ENCODE measurements around the gene PROX1.

Gene PROX1

DNA sequence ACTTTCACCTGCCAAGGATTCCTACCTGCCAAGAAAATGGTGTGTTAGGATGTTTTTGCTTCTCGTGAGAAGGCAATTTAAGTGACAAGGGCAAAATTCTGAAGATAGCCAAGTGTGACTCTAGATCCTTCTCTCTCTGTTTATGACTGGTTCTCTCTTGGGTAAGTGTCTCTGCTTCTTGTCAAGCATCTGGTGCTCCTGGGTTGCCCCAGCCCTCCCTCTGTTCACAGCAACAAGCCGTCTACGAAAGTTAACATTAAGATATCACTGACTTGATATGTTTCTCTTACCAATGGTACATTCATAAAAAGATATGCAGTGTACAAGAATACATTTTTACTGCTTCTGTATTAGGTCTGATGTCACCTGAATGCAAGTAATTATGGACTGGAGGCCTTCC is 55.4 kb downstream of the PROX1 start:
- H3K36me3 ChIP-seq (ENCODE audit: insufficient read depth, low read length) = no peaks in the 10 kb centered on the region
- TF ChIP-seq, protein P1, sequence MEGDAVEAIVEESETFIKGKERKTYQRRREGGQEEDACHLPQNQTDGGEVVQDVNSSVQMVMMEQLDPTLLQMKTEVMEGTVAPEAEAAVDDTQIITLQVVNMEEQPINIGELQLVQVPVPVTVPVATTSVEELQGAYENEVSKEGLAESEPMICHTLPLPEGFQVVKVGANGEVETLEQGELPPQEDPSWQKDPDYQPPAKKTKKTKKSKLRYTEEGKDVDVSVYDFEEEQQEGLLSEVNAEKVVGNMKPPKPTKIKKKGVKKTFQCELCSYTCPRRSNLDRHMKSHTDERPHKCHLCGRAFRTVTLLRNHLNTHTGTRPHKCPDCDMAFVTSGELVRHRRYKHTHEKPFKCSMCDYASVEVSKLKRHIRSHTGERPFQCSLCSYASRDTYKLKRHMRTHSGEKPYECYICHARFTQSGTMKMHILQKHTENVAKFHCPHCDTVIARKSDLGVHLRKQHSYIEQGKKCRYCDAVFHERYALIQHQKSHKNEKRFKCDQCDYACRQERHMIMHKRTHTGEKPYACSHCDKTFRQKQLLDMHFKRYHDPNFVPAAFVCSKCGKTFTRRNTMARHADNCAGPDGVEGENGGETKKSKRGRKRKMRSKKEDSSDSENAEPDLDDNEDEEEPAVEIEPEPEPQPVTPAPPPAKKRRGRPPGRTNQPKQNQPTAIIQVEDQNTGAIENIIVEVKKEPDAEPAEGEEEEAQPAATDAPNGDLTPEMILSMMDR (IDR thresholded peaks at IDR 0.05; ENCODE audit: borderline replicate concordance, extremely low read depth, low read length, poor library complexity, severe bottlenecking) = no peak
- no peak for TF ChIP-seq EZH2 (IDR thresholded peaks at IDR 0.05; ENCODE audit: borderline replicate concordance, low read depth, low read length, severe bottlenecking)
- DNase-seq (no peak), ATAC-seq (ENCODE audit: insufficient read depth, low read depth) (no peak)
- H3K9me3 ChIP-seq (ENCODE audit: insufficient read depth, low read length, severe bottlenecking) = no peaks in the 10 kb centered on the region
- H3K9ac ChIP-seq (ENCODE audit: low read depth, low read length) = no peak overlapping the region
- no peak overlapping the region for H3K4me3 ChIP-seq (ENCODE audit: low read depth in 1 of 2, low read length in 2 of 2)
- H4K20me1 ChIP-seq (ENCODE audit: insufficient read depth, low read length) = no peaks in the 10 kb centered on the region
- H3K27ac ChIP-seq (ENCODE audit: low read length) = no peak overlapping the region
- H3K4me2 ChIP-seq (ENCODE audit: insufficient read depth, low read length) = no peak overlapping the region
- H3K27me3 ChIP-seq (ENCODE audit: insufficient read depth, low read length, poor library complexity) = peaks cover 3% of the 10 kb centered on the region
- no peak overlapping the region for H2AFZ ChIP-seq (ENCODE audit: low read depth, low read length)
- H3K4me1 ChIP-seq (ENCODE audit: insufficient read depth, low read length) = no peaks in the 10 kb centered on the region
- H3K79me2 ChIP-seq (ENCODE audit: insufficient read depth, low read length) = no peaks in the 10 kb centered on the region

- Histone ChIP-seq H3K4me2 (ENCODE audit: insufficient read depth, low read length) (no peak overlapping the region), H3K27ac (ENCODE audit: low read length) (no peak overlapping the region), H3K4me3 (ENCODE audit: low read depth in 1 of 2, low read length in 2 of 2) (no peak overlapping the region), H3K79me2 (ENCODE audit: insufficient read depth, low read length) (no peaks in the 10 kb centered on the region), H3K4me1 (ENCODE audit: insufficient read depth, low read length) (no peaks in the 10 kb centered on the region), H3K9me3 (ENCODE audit: insufficient read depth, low read length, severe bottlenecking) (no peaks in the 10 kb centered on the region), H3K27me3 (ENCODE audit: insufficient read depth, low read length, poor library complexity) (peaks cover 3% of the 10 kb centered on the region), H4K20me1 (ENCODE audit: insufficient read depth, low read length) (no peaks in the 10 kb centered on the region), H3K36me3 (ENCODE audit: insufficient read depth, low read length) (no peaks in the 10 kb centered on the region), H3K9ac (ENCODE audit: low read depth, low read length) (no peak overlapping the region), H2AFZ (ENCODE audit: low read depth, low read length) (no peak overlapping the region)
- DNase-seq = no peak
- TF ChIP-seq, protein P1 (IDR thresholded peaks at IDR 0.05; ENCODE audit: borderline replicate concordance, extremely low read depth, low read length, poor library complexity, severe bottlenecking) = no peak
- TF ChIP-seq EZH2 (IDR thresholded peaks at IDR 0.05; ENCODE audit: borderline replicate concordance, low read depth, low read length, severe bottlenecking) = no peak
- ATAC-seq (ENCODE audit: insufficient read depth, low read depth) = no peak
Measured at GRCh38 chr1:214044438-214045214, 56.9 kb downstream of the PROX1 start.

- H2AFZ ChIP-seq (ENCODE audit: low read depth, low read length) = no peak overlapping the region
- no peak overlapping the region for H3K27ac ChIP-seq (ENCODE audit: low read length)
- H3K27me3 ChIP-seq (ENCODE audit: insufficient read depth, low read length, poor library complexity) = no peaks in the 10 kb centered on the region
- no peaks in the 10 kb centered on the region for H3K79me2 ChIP-seq (ENCODE audit: insufficient read depth, low read length)
- no peaks in the 10 kb centered on the region for H3K4me1 ChIP-seq (ENCODE audit: insufficient read depth, low read length)
- no peak overlapping the region for H3K4me3 ChIP-seq (ENCODE audit: low read depth in 1 of 2, low read length in 2 of 2)
- no peak overlapping the region for H3K4me2 ChIP-seq (ENCODE audit: insufficient read depth, low read length)
- ATAC-seq (ENCODE audit: insufficient read depth, low read depth) = no peak
- DNase-seq = no peak
- no peaks in the 10 kb centered on the region for H4K20me1 ChIP-seq (ENCODE audit: insufficient read depth, low read length)
- H3K9me3 ChIP-seq (ENCODE audit: insufficient read depth, low read length, severe bottlenecking) = no peaks in the 10 kb centered on the region
- no peak overlapping the region for H3K9ac ChIP-seq (ENCODE audit: low read depth, low read length)
- TF ChIP-seq EZH2 (IDR thresholded peaks at IDR 0.05; ENCODE audit: borderline replicate concordance, low read depth, low read length, severe bottlenecking) = no peak
- TF ChIP-seq, protein P1 (IDR thresholded peaks at IDR 0.05; ENCODE audit: borderline replicate concordance, extremely low read depth, low read length, poor library complexity, severe bottlenecking) = no peak
- H3K36me3 ChIP-seq (ENCODE audit: insufficient read depth, low read length) = no peaks in the 10 kb centered on the region
Measured at GRCh38 chr1:214050513-214051401, 63.0 kb downstream of the PROX1 start.

All from DND-41 (cell line).